Measurements from ENCODE around the gene DGCR2. TPM values are rescaled to one million over a fixed set of nuclear protein-coding genes. Genes with fewer than 3 reads are reported as not detected.

Gene DGCR2
- polyA plus RNA-seq, 1 donor (not counting 4 experiments of a cell fraction or from before 2014, with no cell fraction given), result 23.2 TPM

DNA sequence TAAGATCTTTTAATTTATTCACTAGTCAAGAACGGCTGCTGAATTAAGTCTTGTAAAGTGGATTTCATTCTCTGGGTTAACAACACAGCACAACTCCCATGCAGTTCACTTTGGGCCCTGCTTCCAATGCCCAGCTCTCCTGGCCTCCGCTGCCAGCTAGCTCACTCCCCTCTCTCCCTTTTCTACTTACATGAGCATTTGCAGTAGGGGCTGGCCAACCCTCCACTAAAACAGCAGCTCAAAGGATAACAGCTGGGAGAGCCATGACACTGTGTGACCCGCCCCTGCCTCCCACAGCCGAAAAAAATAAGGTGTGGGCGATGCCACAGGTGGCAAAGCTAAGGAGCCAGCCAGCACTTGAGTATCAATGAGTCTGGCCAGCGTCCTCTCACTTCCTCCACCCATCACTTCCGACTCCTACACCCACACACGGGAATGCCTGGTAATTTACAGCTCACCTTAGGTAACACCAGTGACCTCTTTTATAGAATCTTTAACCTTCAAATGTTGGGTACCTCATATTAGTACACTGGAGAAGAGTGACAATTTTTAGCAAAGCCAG lies 56.8 kb downstream of the DGCR2 start:
- Histone ChIP-seq H3K9me1 (ENCODE audit: control insufficient read depth, extremely low read depth, insufficient read depth, low read length) (peaks cover 3% of the 10 kb centered on the region), H3K9me3 (ENCODE audit: control insufficient read depth, low read depth, low read length) (no peaks in the 10 kb centered on the region), H3K4me2 (ENCODE audit: control insufficient read depth, extremely low read depth, insufficient read depth, low read depth, low read length) (no peak overlapping the region), H3K4me3 (ENCODE audit: control insufficient read depth in 2 of 3, extremely low read depth in 1 of 3, insufficient read depth in 2 of 3, low read depth in 1 of 3, low read length in 3 of 3) (no peak overlapping the region), H2AFZ (ENCODE audit: control insufficient read depth, low read length) (no peak overlapping the region), H3K27me3 (ENCODE audit: control insufficient read depth, extremely low read depth, insufficient read depth, low read length) (no peaks in the 10 kb centered on the region), H3K9ac (ENCODE audit: control insufficient read depth, extremely low read depth, insufficient read depth, low read length) (no peak overlapping the region), H3K79me2 (ENCODE audit: control insufficient read depth, insufficient read depth, low read length) (peaks cover 2% of the 10 kb centered on the region), H3K36me3 (ENCODE audit: control insufficient read depth in 2 of 2, extremely low read depth in 1 of 2, insufficient read depth in 2 of 2, low read length in 2 of 2) (peaks cover 39 to 48% of the 10 kb centered on the region in 2 experiments), H3K4me1 (ENCODE audit: control insufficient read depth, extremely low read depth, insufficient read depth, low read length) (peaks cover 16% of the 10 kb centered on the region), H4K20me1 (ENCODE audit: control insufficient read depth, extremely low read depth, insufficient read depth, low read length) (peaks cover 2% of the 10 kb centered on the region), H3K27ac (ENCODE audit: control insufficient read depth, insufficient read depth, low read length) (no peak overlapping the region)
- TF ChIP-seq, protein P1, sequence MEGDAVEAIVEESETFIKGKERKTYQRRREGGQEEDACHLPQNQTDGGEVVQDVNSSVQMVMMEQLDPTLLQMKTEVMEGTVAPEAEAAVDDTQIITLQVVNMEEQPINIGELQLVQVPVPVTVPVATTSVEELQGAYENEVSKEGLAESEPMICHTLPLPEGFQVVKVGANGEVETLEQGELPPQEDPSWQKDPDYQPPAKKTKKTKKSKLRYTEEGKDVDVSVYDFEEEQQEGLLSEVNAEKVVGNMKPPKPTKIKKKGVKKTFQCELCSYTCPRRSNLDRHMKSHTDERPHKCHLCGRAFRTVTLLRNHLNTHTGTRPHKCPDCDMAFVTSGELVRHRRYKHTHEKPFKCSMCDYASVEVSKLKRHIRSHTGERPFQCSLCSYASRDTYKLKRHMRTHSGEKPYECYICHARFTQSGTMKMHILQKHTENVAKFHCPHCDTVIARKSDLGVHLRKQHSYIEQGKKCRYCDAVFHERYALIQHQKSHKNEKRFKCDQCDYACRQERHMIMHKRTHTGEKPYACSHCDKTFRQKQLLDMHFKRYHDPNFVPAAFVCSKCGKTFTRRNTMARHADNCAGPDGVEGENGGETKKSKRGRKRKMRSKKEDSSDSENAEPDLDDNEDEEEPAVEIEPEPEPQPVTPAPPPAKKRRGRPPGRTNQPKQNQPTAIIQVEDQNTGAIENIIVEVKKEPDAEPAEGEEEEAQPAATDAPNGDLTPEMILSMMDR (optimal IDR thresholded peaks at IDR 0.05 in 1 of 3, IDR thresholded peaks at IDR 0.05 in 1 of 3, conservative IDR thresholded peaks at IDR 0.05 in 1 of 3; ENCODE audit: extremely low read depth in 1 of 3, insufficient read depth in 2 of 3, low read length in 3 of 3), result no peak
- TF ChIP-seq EZH2 (IDR thresholded peaks at IDR 0.05; ENCODE audit: low read length), result no peak
- dilution Hi-C loops (cut with MboI; ENCODE audit: extremely low pct_ligation_motif_present, low sequenced_read_pairs), result no loop called here
- FAIRE-seq, result no peak
- DNase-seq (ENCODE audit: low read depth, low spot score), result no peak

DNA sequence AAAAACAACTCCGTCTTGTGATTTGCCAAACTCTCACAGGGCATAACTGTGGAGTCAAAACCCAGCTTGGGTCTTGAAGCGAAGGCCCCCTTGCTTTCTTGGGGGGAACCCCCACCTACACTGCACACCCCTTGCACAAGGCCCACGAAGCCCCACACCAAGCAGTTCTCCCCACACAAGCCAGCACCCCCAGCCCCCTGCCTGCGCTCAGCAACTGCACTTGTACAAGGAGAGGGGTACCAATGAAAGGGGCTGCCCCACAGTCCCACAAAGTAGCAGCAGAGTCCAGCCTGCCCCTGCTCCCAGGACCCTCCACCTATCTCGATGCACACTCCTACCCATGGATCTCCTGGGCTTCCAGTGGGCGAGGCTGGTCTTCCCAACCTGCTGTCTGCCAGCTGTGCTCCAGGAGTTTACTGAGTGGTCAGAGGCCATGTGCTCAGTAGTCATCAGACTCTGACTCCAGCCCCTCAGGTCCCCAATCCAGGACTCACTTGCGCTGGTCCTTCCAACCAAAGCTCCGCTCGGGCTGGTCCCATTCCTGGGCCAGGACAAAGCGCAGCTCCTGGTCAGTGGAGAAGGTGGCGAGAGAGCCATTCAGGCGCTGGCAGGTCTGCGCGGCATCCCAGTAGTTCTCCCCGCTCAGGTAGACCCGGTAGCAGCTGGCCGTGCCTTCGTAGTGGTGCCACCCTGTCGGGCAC lies 57.7 kb downstream of the DGCR2 start:
- DNase-seq (ENCODE audit: low read depth, low spot score), result no peak

More for the DNA sequence above, 57.7 kb downstream of the DGCR2 start:
- Histone ChIP-seq H3K27ac (ENCODE audit: control insufficient read depth, insufficient read depth, low read length) (no peak overlapping the region), H4K20me1 (ENCODE audit: control insufficient read depth, extremely low read depth, insufficient read depth, low read length) (peaks cover 2% of the 10 kb centered on the region), H2AFZ (ENCODE audit: control insufficient read depth, low read length) (no peak overlapping the region), H3K4me2 (ENCODE audit: control insufficient read depth, extremely low read depth, insufficient read depth, low read depth, low read length) (no peak overlapping the region), H3K36me3 (ENCODE audit: control insufficient read depth in 2 of 2, extremely low read depth in 1 of 2, insufficient read depth in 2 of 2, low read length in 2 of 2) (peaks cover 36 to 47% of the 10 kb centered on the region in 2 experiments), H3K9me1 (ENCODE audit: control insufficient read depth, extremely low read depth, insufficient read depth, low read length) (peaks cover 3% of the 10 kb centered on the region), H3K4me1 (ENCODE audit: control insufficient read depth, extremely low read depth, insufficient read depth, low read length) (peaks cover 20% of the 10 kb centered on the region), H3K4me3 (ENCODE audit: control insufficient read depth in 2 of 3, extremely low read depth in 1 of 3, insufficient read depth in 2 of 3, low read depth in 1 of 3, low read length in 3 of 3) (no peak overlapping the region), H3K9me3 (ENCODE audit: control insufficient read depth, low read depth, low read length) (no peaks in the 10 kb centered on the region), H3K27me3 (ENCODE audit: control insufficient read depth, extremely low read depth, insufficient read depth, low read length) (no peaks in the 10 kb centered on the region), H3K9ac (ENCODE audit: control insufficient read depth, extremely low read depth, insufficient read depth, low read length) (no peak overlapping the region), H3K79me2 (ENCODE audit: control insufficient read depth, insufficient read depth, low read length) (no peaks in the 10 kb centered on the region)
- TF ChIP-seq, protein P1 (optimal IDR thresholded peaks at IDR 0.05 in 1 of 3, IDR thresholded peaks at IDR 0.05 in 1 of 3, conservative IDR thresholded peaks at IDR 0.05 in 1 of 3; ENCODE audit: extremely low read depth in 1 of 3, insufficient read depth in 2 of 3, low read length in 3 of 3), result no peak
- no peak for TF ChIP-seq EZH2 (IDR thresholded peaks at IDR 0.05; ENCODE audit: low read length)
- no peak for FAIRE-seq
- dilution Hi-C loops (cut with MboI; ENCODE audit: extremely low pct_ligation_motif_present, low sequenced_read_pairs), result no loop called here
